Tracheal epithelial cell (primary cell): ENCODE data around the gene DEDD. TPM values are rescaled to one million over a fixed set of nuclear protein-coding genes. Genes with fewer than 3 reads are reported as not detected.

Experiments used
- total RNA-seq: library from RNA; depleted of rRNA; stranded (reverse); fragments of >200 nt; gene quantifications from 2 replicates; pipeline ENCODE4 v1.2.1, GENCODE V29; 2014

DEDD gene
- total RNA-seq: 15.1 and 23.4 TPM in 2 replicates

GRCh38 chr1:161132410-161133219 lies at the start of gene DEDD:
Gene DEDD (minus strand): TSS chr1:161132667. CDS start chr1:161124462, 8,205 bp downstream.

GRCh38 chr1:161177112-161177935 lies 44.9 kb upstream of the DEDD start, which contains the start of gene B4GALT3:
Gene B4GALT3 (minus strand): TSS chr1:161177507. CDS start chr1:161176060, 1,447 bp downstream.

GRCh38 chr1:161165742-161166668 lies 33.5 kb upstream of the DEDD start, which contains the start of gene PPOX:
Gene PPOX (plus strand): TSS chr1:161166426. CDS start chr1:161166848, 422 bp downstream.

GRCh38 chr1:161159087-161159912 lies 26.8 kb upstream of the DEDD start, which contains the start of gene USP21:
Gene USP21 (plus strand): TSS chr1:161159500. CDS start chr1:161160641, 1,141 bp downstream.

GRCh38 chr1:161153682-161154337 lies 21.3 kb upstream of the DEDD start, which contains the start of gene UFC1:
Gene UFC1 (plus strand): TSS chr1:161153978. CDS start chr1:161153998, 20 bp downstream.

GRCh38 chr1:161117759-161118581 lies 14.5 kb downstream of the DEDD start, which contains the start of the genes NIT1 and PFDN2:
Gene NIT1 (plus strand): TSS chr1:161118105. CDS start chr1:161118177, 72 bp downstream.
Gene PFDN2 (minus strand): TSS chr1:161118037. CDS start chr1:161118026, 11 bp downstream.

GRCh38 chr1:161098210-161099068 lies 34.0 kb downstream of the DEDD start, which contains the start of gene KLHDC9:
Gene KLHDC9 (plus strand): TSS chr1:161098361. CDS start chr1:161098536, 175 bp downstream.

GRCh38 chr1:161089251-161089924 lies 43.1 kb downstream of the DEDD start, which contains the start of gene NECTIN4:
Gene NECTIN4 (minus strand): TSS chr1:161089558. CDS start chr1:161089296, 262 bp downstream.

Other genes with a start within 250 kb of the DEDD start
- not detected in 2 replicates for gene ITLN1, start 247.5 kb downstream of the DEDD start, total RNA-seq
- 0.64 TPM in 1 of 2 replicates, not detected in the other for gene ITLN2, start 177.9 kb downstream of the DEDD start, total RNA-seq
- 385 and 410 TPM in 2 replicates for gene F11R, start 111.5 kb downstream of the DEDD start, total RNA-seq
- gene TSTD1, start 93.7 kb downstream of the DEDD start, total RNA-seq: 104 and 173 TPM in 2 replicates
- 33.5 and 56.6 TPM in 2 replicates for gene USF1, start 86.7 kb downstream of the DEDD start, total RNA-seq
- 0.72 and 0.85 TPM in 2 replicates for gene ARHGAP30, start 62.8 kb downstream of the DEDD start, total RNA-seq
- gene NECTIN4, start 43.1 kb downstream of the DEDD start, total RNA-seq: 52.6 and 97.8 TPM in 2 replicates
- gene KLHDC9, start 34.3 kb downstream of the DEDD start, total RNA-seq: 1.9 and 5.1 TPM in 2 replicates
- gene PFDN2, start 14.6 kb downstream of the DEDD start, total RNA-seq: 30.5 and 68.4 TPM in 2 replicates
- gene NIT1, start 14.6 kb downstream of the DEDD start, total RNA-seq: 25.6 and 53.5 TPM in 2 replicates
- gene UFC1, start 21.3 kb upstream of the DEDD start, total RNA-seq: 32.6 and 41.2 TPM in 2 replicates
- 5.8 and 8.7 TPM in 2 replicates for gene USP21, start 26.8 kb upstream of the DEDD start, total RNA-seq
- 7.5 and 15.7 TPM in 2 replicates for gene PPOX, start 33.8 kb upstream of the DEDD start, total RNA-seq
- gene B4GALT3, start 44.8 kb upstream of the DEDD start, total RNA-seq: 19.0 and 23.2 TPM in 2 replicates
- under 0.01 TPM in 2 replicates for gene ADAMTS4, start 66.4 kb upstream of the DEDD start, total RNA-seq
- 110 and 155 TPM in 2 replicates for gene NDUFS2, start 69.7 kb upstream of the DEDD start, total RNA-seq
- not detected in 2 replicates for gene FCER1G, start 82.6 kb upstream of the DEDD start, total RNA-seq
- not detected in 2 replicates for gene APOA2, start 91.0 kb upstream of the DEDD start, total RNA-seq
- gene TOMM40L, start 93.4 kb upstream of the DEDD start, total RNA-seq: 10.9 and 12.3 TPM in 2 replicates
- not detected in 2 replicates for gene NR1I3, start 105.5 kb upstream of the DEDD start, total RNA-seq
- gene PCP4L1, start 126.1 kb upstream of the DEDD start, total RNA-seq: 0.24 TPM in 1 of 2 replicates, not detected in the other
- gene MPZ, start 177.3 kb upstream of the DEDD start, total RNA-seq: 0.21 and 0.24 TPM in 2 replicates
- gene SDHC, start 181.7 kb upstream of the DEDD start, total RNA-seq: 13.5 and 19.4 TPM in 2 replicates
- not detected in 2 replicates for gene CFAP126, start 235.2 kb upstream of the DEDD start, total RNA-seq